ENCODE data around the gene ATOSB. TPM values are rescaled to one million over a fixed set of nuclear protein-coding genes. Genes with fewer than 3 reads are reported as not detected.
A peak's percentile ranks its signal among the peaks of the same experiment; 100 is the strongest.

ATOSB gene
- polyA plus RNA-seq, 1 donor (not counting 4 experiments of a cell fraction or from before 2014, with no cell fraction given) = 32.7 TPM

GRCh38 chr9:35134920-35135319 is 19.3 kb upstream of the ATOSB start:
- no peaks in the 10 kb centered on the region for H3K36me3 ChIP-seq (ENCODE audit: control insufficient read depth in 2 of 2, extremely low read depth in 1 of 2, insufficient read depth in 2 of 2, low read length in 2 of 2)
- TF ChIP-seq EZH2 (IDR thresholded peaks at IDR 0.05; ENCODE audit: low read length) = no peak
- no peak for TF ChIP-seq CTCF (optimal IDR thresholded peaks at IDR 0.05 in 1 of 3, IDR thresholded peaks at IDR 0.05 in 1 of 3, conservative IDR thresholded peaks at IDR 0.05 in 1 of 3; ENCODE audit: extremely low read depth in 1 of 3, insufficient read depth in 2 of 3, low read length in 3 of 3)
- H3K4me3 ChIP-seq (ENCODE audit: control insufficient read depth in 2 of 3, extremely low read depth in 1 of 3, insufficient read depth in 2 of 3, low read depth in 1 of 3, low read length in 3 of 3) = no peak overlapping the region
- no peak overlapping the region for H3K4me2 ChIP-seq (ENCODE audit: control insufficient read depth, extremely low read depth, insufficient read depth, low read depth, low read length)
- H3K9me3 ChIP-seq (ENCODE audit: control insufficient read depth, low read depth, low read length) = no peaks in the 10 kb centered on the region
- H3K79me2 ChIP-seq (ENCODE audit: control insufficient read depth, insufficient read depth, low read length) = no peaks in the 10 kb centered on the region
- H3K4me1 ChIP-seq (ENCODE audit: control insufficient read depth, extremely low read depth, insufficient read depth, low read length) = no peaks in the 10 kb centered on the region
- no peak overlapping the region for H3K9ac ChIP-seq (ENCODE audit: control insufficient read depth, extremely low read depth, insufficient read depth, low read length)
- dilution Hi-C loops (cut with MboI; ENCODE audit: extremely low pct_ligation_motif_present, low sequenced_read_pairs) = no loop called here
- H3K27me3 ChIP-seq (ENCODE audit: control insufficient read depth, extremely low read depth, insufficient read depth, low read length) = no peaks in the 10 kb centered on the region
- no peak overlapping the region for H2AFZ ChIP-seq (ENCODE audit: control insufficient read depth, low read length)
- no peaks in the 10 kb centered on the region for H4K20me1 ChIP-seq (ENCODE audit: control insufficient read depth, extremely low read depth, insufficient read depth, low read length)
- no peaks in the 10 kb centered on the region for H3K9me1 ChIP-seq (ENCODE audit: control insufficient read depth, extremely low read depth, insufficient read depth, low read length)
- no peak for DNase-seq (ENCODE audit: low read depth, low spot score)
- no peak for FAIRE-seq
- no peak overlapping the region for H3K27ac ChIP-seq (ENCODE audit: control insufficient read depth, insufficient read depth, low read length)

GRCh38 chr9:35116898-35117551 is 1.4 kb upstream of the ATOSB start:
- DNase-seq (ENCODE audit: low read depth, low spot score) (peak; percentile 67), FAIRE-seq (peak; percentile 84)
- peak overlapping the region; percentile 99 for H3K4me2 ChIP-seq (ENCODE audit: control insufficient read depth, extremely low read depth, insufficient read depth, low read depth, low read length)
- peaks cover 16% of the 10 kb centered on the region for H3K79me2 ChIP-seq (ENCODE audit: control insufficient read depth, insufficient read depth, low read length)
- TF ChIP-seq EZH2 (IDR thresholded peaks at IDR 0.05; ENCODE audit: low read length) (no peak), CTCF (optimal IDR thresholded peaks at IDR 0.05 in 1 of 3, IDR thresholded peaks at IDR 0.05 in 1 of 3, conservative IDR thresholded peaks at IDR 0.05 in 1 of 3; ENCODE audit: extremely low read depth in 1 of 3, insufficient read depth in 2 of 3, low read length in 3 of 3) (peak; percentile 93 to 97 (median 97))
- H2AFZ ChIP-seq (ENCODE audit: control insufficient read depth, low read length) = peak overlapping the region; percentile 92
- H3K9ac ChIP-seq (ENCODE audit: control insufficient read depth, extremely low read depth, insufficient read depth, low read length) = peak overlapping the region; percentile 52
- dilution Hi-C loops (cut with MboI; ENCODE audit: extremely low pct_ligation_motif_present, low sequenced_read_pairs) = no loop called here
- peak overlapping the region; percentile 49 for H3K27ac ChIP-seq (ENCODE audit: control insufficient read depth, insufficient read depth, low read length)
- H3K9me3 ChIP-seq (ENCODE audit: control insufficient read depth, low read depth, low read length) = no peaks in the 10 kb centered on the region
- H3K9me1 ChIP-seq (ENCODE audit: control insufficient read depth, extremely low read depth, insufficient read depth, low read length) = no peaks in the 10 kb centered on the region
- H3K4me3 ChIP-seq (ENCODE audit: control insufficient read depth in 2 of 3, extremely low read depth in 1 of 3, insufficient read depth in 2 of 3, low read depth in 1 of 3, low read length in 3 of 3) = peak overlapping the region in 2 of 3 experiments; percentile 82 to 84
- H3K27me3 ChIP-seq (ENCODE audit: control insufficient read depth, extremely low read depth, insufficient read depth, low read length) = no peaks in the 10 kb centered on the region
- H4K20me1 ChIP-seq (ENCODE audit: control insufficient read depth, extremely low read depth, insufficient read depth, low read length) = no peaks in the 10 kb centered on the region
- H3K36me3 ChIP-seq (ENCODE audit: control insufficient read depth in 2 of 2, extremely low read depth in 1 of 2, insufficient read depth in 2 of 2, low read length in 2 of 2) = no peaks in the 10 kb centered on the region
- peaks cover 28% of the 10 kb centered on the region for H3K4me1 ChIP-seq (ENCODE audit: control insufficient read depth, extremely low read depth, insufficient read depth, low read length)

All from keratinocyte (primary cell).